Right renal cortex interstitium (tissue), 3 donors: ENCODE data around the gene CLDN5. TPM values are rescaled to one million over a fixed set of nuclear protein-coding genes. Genes with fewer than 3 reads are reported as not detected.

Experiments used
- DNase-seq, 3 donors: peaks; one replicate each; pipeline ENCODE4 v3.0.0-alpha.2; 2013; ENCODE audit warnings: low read depth in 3 of 3, low spot score in 2 of 3
- polyA plus RNA-seq, 3 donors: library from polyadenylated mRNA; unstranded; fragments of 120-200 nt; gene quantifications; one replicate each; pipeline ENCODE4 v1.2.1, GENCODE V29; 2013; ENCODE audit not compliant: insufficient read length in 3 of 3

Gene CLDN5
- polyA plus RNA-seq, 3 donors = 16.6 to 24.5 (median 22.2) TPM

- DNase-seq = no peak
Observed at GRCh38 chr22:19507534-19507861, 16.7 kb downstream of the CLDN5 start.

DNA sequence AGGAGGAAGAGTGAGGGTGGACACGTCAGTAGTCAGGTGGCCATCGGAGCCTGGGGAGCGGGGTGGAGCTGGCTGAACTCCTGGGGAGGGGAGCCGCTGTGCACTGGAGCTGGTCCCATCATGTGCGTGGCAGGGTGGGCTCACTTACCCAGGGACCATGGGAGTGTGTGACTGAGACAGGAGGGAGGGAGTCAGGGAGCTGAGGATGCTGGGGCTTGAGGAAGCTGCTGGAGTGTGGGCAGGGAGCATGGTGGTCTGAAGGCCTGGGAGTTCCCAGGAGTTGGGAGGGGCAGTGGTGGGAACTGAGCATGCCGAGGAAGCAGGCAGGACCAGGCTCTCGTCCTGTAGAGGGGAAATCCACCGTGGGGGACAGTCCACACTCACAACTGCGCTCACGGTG lies 18.0 kb downstream of the CLDN5 start:
- DNase-seq = no peak

GRCh38 chr22:19505735-19506126 lies 18.5 kb downstream of the CLDN5 start:
- DNase-seq = no peak

GRCh38 chr22:19504900-19505734 lies 19.1 kb downstream of the CLDN5 start:
- DNase-seq = no peak

- DNase-seq = no peak
Observed at GRCh38 chr22:19503869-19504268, 20.3 kb downstream of the CLDN5 start.

DNA sequence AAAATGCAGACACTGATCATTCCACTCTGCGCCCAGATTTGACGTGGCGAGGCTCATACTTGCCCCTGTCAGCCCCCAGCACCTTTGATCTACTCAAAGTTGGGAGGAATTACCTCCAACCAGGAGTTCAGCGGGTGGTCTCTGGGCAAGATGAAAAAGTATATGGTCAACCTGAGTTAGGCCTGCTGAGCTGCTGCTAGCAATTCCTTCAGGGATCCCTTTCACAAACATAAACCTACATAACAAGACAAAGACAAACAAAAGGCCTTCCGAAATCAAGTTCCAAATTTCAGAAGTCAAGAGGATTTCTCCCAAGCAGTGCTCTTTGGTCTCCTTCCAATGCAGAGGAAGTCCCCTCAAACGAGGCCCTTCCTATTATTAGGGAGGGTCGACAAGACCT lies 20.8 kb downstream of the CLDN5 start:
- DNase-seq = no peak

DNA sequence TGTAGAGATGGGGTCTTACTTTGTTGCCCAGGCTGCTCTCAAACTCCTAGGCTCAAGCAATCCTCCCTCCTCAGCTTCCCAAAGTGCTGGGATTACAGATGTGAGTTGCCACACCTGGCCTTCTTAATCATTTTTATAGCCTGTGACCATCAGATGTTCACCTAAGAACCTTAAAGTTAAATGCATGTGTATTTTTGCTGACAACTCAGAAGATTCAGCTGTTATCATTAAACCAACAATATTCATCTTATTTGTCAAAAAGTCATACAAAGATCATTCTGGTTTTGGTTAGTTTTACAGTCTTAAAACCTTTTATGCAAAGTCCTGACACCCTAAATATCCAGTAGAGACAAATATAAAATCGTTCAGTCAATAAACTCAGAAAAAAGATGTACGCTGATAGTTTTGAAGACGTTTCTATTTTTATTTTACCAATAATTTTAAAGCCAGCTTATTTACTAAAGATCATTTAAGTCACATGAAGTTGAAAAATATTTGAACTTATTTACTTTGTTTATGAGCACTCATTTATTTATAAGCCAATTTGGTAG lies 22.2 kb downstream of the CLDN5 start:
- DNase-seq = no peak

DNA sequence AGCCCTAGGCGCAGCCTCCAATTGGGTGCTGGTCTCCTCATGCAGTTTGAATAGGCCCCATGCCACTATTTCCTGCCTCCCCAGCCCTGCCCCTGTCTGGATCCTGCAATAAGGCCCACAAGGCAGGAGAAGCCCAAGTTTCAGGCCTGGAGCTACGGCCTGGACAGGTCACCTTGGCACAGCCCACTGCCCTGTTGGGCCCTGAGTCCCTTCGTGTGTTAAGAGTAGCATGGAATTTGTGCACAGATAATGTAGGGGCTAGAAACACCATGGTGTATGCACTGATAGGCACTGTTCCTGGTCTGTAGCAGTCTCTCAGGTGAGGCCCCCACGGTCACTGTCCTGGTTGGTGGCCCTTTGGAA lies 24.3 kb downstream of the CLDN5 start:
- no peak for DNase-seq

DNA sequence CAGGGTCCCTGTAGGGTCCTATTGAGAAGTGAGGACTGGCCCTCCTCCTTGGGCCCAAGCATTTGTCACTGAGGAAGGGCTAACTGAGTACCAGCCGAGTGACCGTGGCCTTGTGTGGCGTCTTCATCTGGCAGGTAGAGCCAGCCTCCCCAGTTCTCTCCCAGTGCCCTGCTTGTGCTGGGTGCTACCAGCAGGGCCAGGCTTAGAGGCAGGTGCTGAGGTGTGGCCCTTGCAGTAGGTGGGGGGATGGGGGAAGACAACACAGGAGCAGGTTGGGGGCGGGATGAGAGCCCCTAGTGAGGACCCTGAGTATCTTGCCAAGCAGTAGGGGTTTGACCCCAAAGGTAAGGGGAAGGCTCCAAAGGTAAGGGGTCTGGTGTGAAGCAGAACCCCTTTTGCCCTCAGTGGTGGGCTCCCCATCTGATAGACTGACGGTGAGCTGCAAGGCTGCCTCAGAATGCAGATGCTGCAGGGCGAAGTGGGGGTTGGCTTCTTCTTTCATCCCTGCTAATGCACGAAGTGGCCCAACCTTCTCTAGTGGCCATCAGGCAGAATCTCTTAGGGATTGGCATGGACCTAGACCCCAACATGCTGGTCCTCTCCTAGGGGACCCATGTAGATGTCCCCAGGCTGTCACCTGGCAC lies 24.9 kb downstream of the CLDN5 start:
- DNase-seq = no peak

GRCh38 chr22:19498866-19499190 lies 25.4 kb downstream of the CLDN5 start:
- no peak for DNase-seq

DNA sequence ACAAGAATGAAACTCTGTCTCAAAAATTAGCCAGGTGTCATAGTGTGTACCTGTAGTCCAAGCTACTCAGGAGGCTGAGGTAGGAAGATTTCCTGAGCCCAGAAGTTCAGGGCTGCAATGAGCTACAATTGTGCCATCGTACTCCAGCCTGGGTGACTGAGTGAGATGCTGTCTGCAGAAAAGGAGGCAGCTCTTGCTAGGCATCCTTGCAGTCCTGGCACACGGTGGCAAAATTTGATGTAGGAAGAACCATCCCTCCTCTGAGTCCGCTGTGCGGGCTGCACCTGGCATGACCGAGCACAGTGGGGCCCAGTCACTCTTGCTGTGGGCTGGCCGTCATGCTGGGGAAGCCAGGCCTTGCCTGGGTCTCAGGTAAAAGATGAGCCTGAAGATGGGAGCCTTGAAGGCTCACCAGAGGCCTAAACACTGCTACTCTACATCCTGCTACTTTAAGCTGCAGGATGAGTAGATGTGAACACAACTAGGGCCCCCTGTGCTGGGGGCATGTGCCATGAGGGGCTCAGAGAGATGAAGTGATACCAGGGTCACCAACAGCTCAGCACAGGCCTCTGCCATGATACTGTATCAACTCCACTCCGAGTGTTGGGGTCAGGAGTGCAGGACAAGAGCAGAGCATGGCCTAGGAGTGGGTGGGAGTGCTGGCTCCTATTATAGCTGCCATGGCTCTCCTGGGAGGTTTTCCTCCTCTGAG lies 25.9 kb downstream of the CLDN5 start:
- no peak for DNase-seq

GRCh38 chr22:19497245-19497644 lies 27.0 kb downstream of the CLDN5 start:
- DNase-seq = no peak

- no peak for DNase-seq
Observed at GRCh38 chr22:19496324-19496630, 27.9 kb downstream of the CLDN5 start.

DNA sequence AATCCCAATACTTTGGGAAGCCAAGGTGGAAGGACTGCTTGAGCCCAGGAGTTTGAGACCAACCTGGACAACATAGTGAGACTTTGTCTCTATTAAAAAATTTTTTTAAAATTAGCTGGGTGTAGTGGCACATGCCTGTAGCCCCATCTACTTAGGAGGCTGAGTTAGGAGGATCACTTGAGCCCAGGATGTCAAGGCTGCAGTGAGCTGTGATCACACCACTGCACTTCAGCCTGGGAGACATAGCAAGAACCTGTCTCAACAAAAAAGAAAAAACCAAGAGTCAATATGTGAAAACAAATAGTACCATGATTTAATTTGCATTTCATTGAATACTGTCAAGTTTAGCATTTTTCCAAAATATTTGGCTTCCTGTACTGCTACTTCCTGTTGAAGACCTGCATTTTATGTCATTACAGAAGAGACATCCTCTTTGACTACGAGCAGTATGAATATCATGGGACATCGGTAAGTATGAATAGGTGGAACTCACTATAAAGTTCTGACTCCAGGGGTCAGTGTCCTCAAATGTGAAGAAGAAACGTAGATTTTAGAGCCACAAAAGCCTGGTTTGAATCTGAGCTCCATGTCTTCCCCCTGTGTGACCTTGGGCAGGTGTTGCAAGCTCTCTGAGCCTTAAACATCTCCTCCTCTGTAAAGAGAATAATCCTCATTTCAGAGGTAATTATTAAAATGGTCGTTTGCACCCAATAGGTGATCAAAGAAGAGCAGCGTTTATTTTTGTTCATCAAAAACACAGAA lies 28.5 kb downstream of the CLDN5 start:
- DNase-seq = no peak

GRCh38 chr22:19494676-19495173 lies 29.5 kb downstream of the CLDN5 start:
- no peak for DNase-seq

DNA sequence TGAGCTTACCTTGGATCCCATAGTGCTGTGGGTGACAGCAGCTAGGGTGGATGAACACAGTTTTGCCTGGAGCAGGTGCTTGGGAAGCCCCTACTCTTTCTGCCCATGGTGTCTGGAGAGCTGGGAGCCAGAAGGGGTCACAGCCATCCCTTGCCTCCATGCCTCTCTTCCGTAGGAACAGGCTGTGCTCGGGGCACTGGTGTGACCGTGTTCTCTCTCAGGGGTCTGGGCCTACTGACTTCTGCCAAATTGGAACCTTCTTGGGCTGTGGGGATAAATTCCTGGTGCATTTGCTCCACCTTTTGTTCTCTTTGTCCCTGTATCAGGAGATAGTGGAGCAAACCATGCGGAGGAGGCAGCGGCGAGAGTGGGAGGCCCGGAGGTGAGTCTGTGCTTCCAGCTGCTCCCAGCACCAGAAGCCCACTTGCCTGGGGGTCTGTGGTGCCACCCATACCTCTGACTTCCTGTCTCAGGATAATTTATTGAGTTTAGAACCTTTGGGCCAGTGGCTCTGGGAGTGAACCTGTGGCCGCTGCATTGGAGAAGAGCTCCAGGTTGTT lies 30.1 kb downstream of the CLDN5 start:
- DNase-seq = no peak

GRCh38 chr22:19492504-19493174 lies 31.6 kb downstream of the CLDN5 start:
- DNase-seq = no peak

- no peak for DNase-seq
Observed at GRCh38 chr22:19490628-19491230, 33.5 kb downstream of the CLDN5 start.

- no peak for DNase-seq
Observed at GRCh38 chr22:19488884-19489843, 35.0 kb downstream of the CLDN5 start.
